Ishikawa (cell line): ENCODE data around the gene LCE6A.

ENCODE experiments used
- CEBPB ChIP-seq: IDR thresholded peaks from 2 replicates; pipeline ENCODE4 v1.6.1; 2012
- EP300 ChIP-seq: IDR thresholded peaks from 2 replicates; pipeline ENCODE4 v1.6.1; 2012; ENCODE audit warnings: borderline replicate concordance
- TCF12 ChIP-seq: IDR thresholded peaks from 2 replicates; pipeline ENCODE4 v1.6.1; 2012; ENCODE audit warnings: low read depth
- YY1 ChIP-seq: IDR thresholded peaks from 2 replicates; pipeline ENCODE4 v1.6.1; 2012; ENCODE audit warnings: low read depth
- TF ChIP-seq, protein P1 (sequence below): IDR thresholded peaks from 2 replicates; pipeline ENCODE4 v1.6.1; 2012
- TF ChIP-seq, protein P2 (sequence below): IDR thresholded peaks from 2 replicates; pipeline ENCODE4 v1.6.1; 2012; ENCODE audit warnings: low read depth, mild to moderate bottlenecking
- TF ChIP-seq, protein P3 (sequence below): IDR thresholded peaks from 2 replicates; pipeline ENCODE4 v1.6.1; 2012

DNA sequence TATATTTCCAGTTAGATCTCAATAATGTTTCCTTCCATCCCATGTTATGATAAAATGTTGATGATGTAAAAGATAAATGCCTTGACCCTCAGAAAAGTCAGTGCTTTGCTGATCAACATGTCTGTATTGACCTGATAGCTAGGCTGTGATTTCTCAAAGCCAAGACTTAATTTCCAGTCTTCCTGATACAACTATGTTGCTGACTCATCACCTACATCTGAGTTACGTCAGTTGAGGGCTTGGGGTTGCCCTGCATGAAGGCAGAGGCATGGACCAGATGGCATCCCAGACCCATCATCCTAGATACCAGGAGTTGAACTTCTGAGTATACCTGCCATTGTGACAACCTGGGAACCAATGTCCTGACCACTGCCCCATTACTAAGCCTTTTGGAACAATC is 41.3 kb upstream of the LCE6A start:
- TF ChIP-seq, protein P1, sequence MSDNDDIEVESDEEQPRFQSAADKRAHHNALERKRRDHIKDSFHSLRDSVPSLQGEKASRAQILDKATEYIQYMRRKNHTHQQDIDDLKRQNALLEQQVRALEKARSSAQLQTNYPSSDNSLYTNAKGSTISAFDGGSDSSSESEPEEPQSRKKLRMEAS = no peak
- TF ChIP-seq CEBPB = no peak
- TF ChIP-seq, protein P2, sequence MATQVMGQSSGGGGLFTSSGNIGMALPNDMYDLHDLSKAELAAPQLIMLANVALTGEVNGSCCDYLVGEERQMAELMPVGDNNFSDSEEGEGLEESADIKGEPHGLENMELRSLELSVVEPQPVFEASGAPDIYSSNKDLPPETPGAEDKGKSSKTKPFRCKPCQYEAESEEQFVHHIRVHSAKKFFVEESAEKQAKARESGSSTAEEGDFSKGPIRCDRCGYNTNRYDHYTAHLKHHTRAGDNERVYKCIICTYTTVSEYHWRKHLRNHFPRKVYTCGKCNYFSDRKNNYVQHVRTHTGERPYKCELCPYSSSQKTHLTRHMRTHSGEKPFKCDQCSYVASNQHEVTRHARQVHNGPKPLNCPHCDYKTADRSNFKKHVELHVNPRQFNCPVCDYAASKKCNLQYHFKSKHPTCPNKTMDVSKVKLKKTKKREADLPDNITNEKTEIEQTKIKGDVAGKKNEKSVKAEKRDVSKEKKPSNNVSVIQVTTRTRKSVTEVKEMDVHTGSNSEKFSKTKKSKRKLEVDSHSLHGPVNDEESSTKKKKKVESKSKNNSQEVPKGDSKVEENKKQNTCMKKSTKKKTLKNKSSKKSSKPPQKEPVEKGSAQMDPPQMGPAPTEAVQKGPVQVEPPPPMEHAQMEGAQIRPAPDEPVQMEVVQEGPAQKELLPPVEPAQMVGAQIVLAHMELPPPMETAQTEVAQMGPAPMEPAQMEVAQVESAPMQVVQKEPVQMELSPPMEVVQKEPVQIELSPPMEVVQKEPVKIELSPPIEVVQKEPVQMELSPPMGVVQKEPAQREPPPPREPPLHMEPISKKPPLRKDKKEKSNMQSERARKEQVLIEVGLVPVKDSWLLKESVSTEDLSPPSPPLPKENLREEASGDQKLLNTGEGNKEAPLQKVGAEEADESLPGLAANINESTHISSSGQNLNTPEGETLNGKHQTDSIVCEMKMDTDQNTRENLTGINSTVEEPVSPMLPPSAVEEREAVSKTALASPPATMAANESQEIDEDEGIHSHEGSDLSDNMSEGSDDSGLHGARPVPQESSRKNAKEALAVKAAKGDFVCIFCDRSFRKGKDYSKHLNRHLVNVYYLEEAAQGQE = no peak
- no peak for TF ChIP-seq EP300
- no peak for TF ChIP-seq YY1
- TF ChIP-seq TCF12 = no peak
- TF ChIP-seq, protein P3, sequence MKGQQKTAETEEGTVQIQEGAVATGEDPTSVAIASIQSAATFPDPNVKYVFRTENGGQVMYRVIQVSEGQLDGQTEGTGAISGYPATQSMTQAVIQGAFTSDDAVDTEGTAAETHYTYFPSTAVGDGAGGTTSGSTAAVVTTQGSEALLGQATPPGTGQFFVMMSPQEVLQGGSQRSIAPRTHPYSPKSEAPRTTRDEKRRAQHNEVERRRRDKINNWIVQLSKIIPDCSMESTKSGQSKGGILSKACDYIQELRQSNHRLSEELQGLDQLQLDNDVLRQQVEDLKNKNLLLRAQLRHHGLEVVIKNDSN = no peak
